H9 (cell line): Measurements from ENCODE around the gene BRPF1. TPM values are rescaled to one million over a fixed set of nuclear protein-coding genes. Genes with fewer than 3 reads are reported as not detected.

Source experiments
- DNase-seq: peaks from one replicate; pipeline ENCODE4 v3.0.0-alpha.2; 2017
- H2AFZ ChIP-seq: one replicate; pipeline ENCODE4 v1.6.1; 2013; ENCODE audit warnings: mild to moderate bottlenecking, low read length, control low read depth, moderate library complexity
- H2AK5ac ChIP-seq: 2 replicates; pipeline ENCODE4 v1.6.1; 2013; ENCODE audit warnings: low read length, control low read depth, mixed read lengths; ENCODE audit not compliant: insufficient read length
- H2BK120ac ChIP-seq: one replicate; pipeline ENCODE4 v1.6.1; 2013; ENCODE audit warnings: low read depth, mild to moderate bottlenecking, low read length, control low read depth, inconsistent platforms; ENCODE audit not compliant: poor library complexity, severe bottlenecking
- H2BK12ac ChIP-seq: 2 replicates; pipeline ENCODE4 v1.6.1; 2013; ENCODE audit warnings: low read length, control low read depth, mixed read lengths, low read depth; ENCODE audit not compliant: insufficient read length
- H2BK15ac ChIP-seq: 2 replicates; pipeline ENCODE4 v1.6.1; 2013; ENCODE audit warnings: low read depth, low read length, control low read depth
- H2BK20ac ChIP-seq: one replicate; pipeline ENCODE4 v1.6.1; 2013; ENCODE audit warnings: low read depth, mild to moderate bottlenecking, low read length, control low read depth, inconsistent platforms; ENCODE audit not compliant: poor library complexity, severe bottlenecking
- H2BK5ac ChIP-seq: 2 replicates; pipeline ENCODE4 v1.6.1; 2013; ENCODE audit warnings: low read length, control low read depth, mixed read lengths; ENCODE audit not compliant: insufficient read length
- H3K14ac ChIP-seq: 2 replicates; pipeline ENCODE4 v1.6.1; 2013; ENCODE audit warnings: low read length, control low read depth; ENCODE audit not compliant: insufficient read depth
- H3K18ac ChIP-seq: 2 replicates; pipeline ENCODE4 v1.6.1; 2013; ENCODE audit warnings: low read depth, mild to moderate bottlenecking, mixed read lengths, low read length, control low read depth; ENCODE audit not compliant: insufficient read length
- H3K23ac ChIP-seq: 2 replicates; pipeline ENCODE4 v1.6.1; 2013; ENCODE audit warnings: low read length, control low read depth, mixed read lengths, low read depth; ENCODE audit not compliant: insufficient read length
- H3K23me2 ChIP-seq: 2 replicates; pipeline ENCODE4 v1.6.1; 2013; ENCODE audit warnings: low read depth, mild to moderate bottlenecking, mixed read lengths, low read length, control low read depth; ENCODE audit not compliant: insufficient read length, poor library complexity, severe bottlenecking
- H3K27ac ChIP-seq: 2 replicates; pipeline ENCODE4 v1.5.1; 2013; ENCODE audit warnings: low read length, control low read depth, mixed read lengths, low read depth; ENCODE audit not compliant: insufficient read length
- H3K27me3 ChIP-seq: 2 replicates; pipeline ENCODE4 v1.6.1; 2013; ENCODE audit warnings: low read length, control low read depth, inconsistent platforms; ENCODE audit not compliant: insufficient read depth
- H3K4ac ChIP-seq: 2 replicates; pipeline ENCODE4 v1.6.1; 2013; ENCODE audit warnings: low read depth, mild to moderate bottlenecking, control low read depth, inconsistent platforms, low read length, moderate library complexity
- H3K4me1 ChIP-seq: 2 replicates; pipeline ENCODE4 v1.6.1; 2013; ENCODE audit warnings: low read length, control low read depth, inconsistent platforms; ENCODE audit not compliant: insufficient read depth
- H3K4me2 ChIP-seq: 2 replicates; pipeline ENCODE4 v1.6.1; 2013; ENCODE audit warnings: low read length, control low read depth, mixed read lengths; ENCODE audit not compliant: insufficient read length, insufficient read depth
- H3K56ac ChIP-seq: 2 replicates; pipeline ENCODE4 v1.6.1; 2013; ENCODE audit warnings: low read depth, mild to moderate bottlenecking, mixed read lengths, low read length, control low read depth; ENCODE audit not compliant: insufficient read length
- H3K79me1 ChIP-seq: 2 replicates; pipeline ENCODE4 v1.6.1; 2013; ENCODE audit warnings: low read depth, mild to moderate bottlenecking, moderate library complexity, low read length, control low read depth, inconsistent platforms; ENCODE audit not compliant: insufficient read depth, poor library complexity, severe bottlenecking
- H3K79me2 ChIP-seq: 2 replicates; pipeline ENCODE4 v1.6.1; 2013; ENCODE audit warnings: low read length, control low read depth, inconsistent platforms; ENCODE audit not compliant: insufficient read depth
- H3K9ac ChIP-seq: 2 replicates; pipeline ENCODE4 v1.6.1; 2013; ENCODE audit warnings: low read length, control low read depth, mixed read lengths; ENCODE audit not compliant: insufficient read length; ENCODE audit errors: extremely low read depth
- H3K9me3 ChIP-seq: one replicate; pipeline ENCODE4 v1.6.1; 2013; ENCODE audit warnings: low read depth, low read length, inconsistent platforms; ENCODE audit not compliant: control insufficient read depth
- H3T11ph ChIP-seq: one replicate; pipeline ENCODE4 v1.6.1; 2013; ENCODE audit warnings: mild to moderate bottlenecking, low read length, control low read depth, inconsistent platforms
- H4K20me1 ChIP-seq: one replicate; pipeline ENCODE4 v1.6.1; 2013; ENCODE audit not compliant: control insufficient read depth, insufficient read length, insufficient read depth
- H4K5ac ChIP-seq: 2 replicates; pipeline ENCODE4 v1.6.1; 2013; ENCODE audit warnings: low read depth, mild to moderate bottlenecking, mixed read lengths, low read length, control low read depth; ENCODE audit not compliant: insufficient read length
- H4K8ac ChIP-seq: replicated peaks from 2 replicates; pipeline ENCODE4 v1.6.1; 2013; ENCODE audit warnings: low read length, control low read depth, mixed read lengths, low read depth; ENCODE audit not compliant: insufficient read length
- H4K91ac ChIP-seq: 2 replicates; pipeline ENCODE4 v1.6.1; 2013; ENCODE audit warnings: low read depth, mild to moderate bottlenecking, moderate library complexity, mixed read lengths, low read length, control low read depth; ENCODE audit not compliant: insufficient read length
- H3K27ac Mint-ChIP-seq, 3 experiments: 2 replicates in 2 of 3; 3 replicates in 1 of 3; pipeline ENCODE4 v1.8.0; 2020 to 2021; ENCODE audit warnings: mixed read lengths in 3 of 3, mild to moderate bottlenecking in 1 of 3, moderate library complexity in 1 of 3
- H3K27me3 Mint-ChIP-seq: 2 replicates; pipeline ENCODE4 v1.8.0; 2021; ENCODE audit warnings: low read depth, mild to moderate bottlenecking, moderate library complexity, mixed read lengths
- H3K36me3 Mint-ChIP-seq, 3 experiments: 2 replicates in 2 of 3; 3 replicates in 1 of 3; pipeline ENCODE4 v1.8.0; 2020 to 2021; ENCODE audit warnings: low read depth in 3 of 3, mixed read lengths in 3 of 3; ENCODE audit not compliant: insufficient read depth in 1 of 3
- H3K4me1 Mint-ChIP-seq, 2 experiments: 2 replicates each; pipeline ENCODE4 v1.8.0; 2020; ENCODE audit warnings: mixed read lengths in 2 of 2
- H3K4me3 Mint-ChIP-seq, 2 experiments: 2 replicates in 1 of 2; 3 replicates in 1 of 2; pipeline ENCODE4 v1.8.0; 2020 to 2021; ENCODE audit warnings: mild to moderate bottlenecking in 2 of 2, mixed read lengths in 2 of 2, moderate library complexity in 1 of 2
- H3K9me3 Mint-ChIP-seq, 2 experiments: 2 replicates in 1 of 2; 3 replicates in 1 of 2; pipeline ENCODE4 v1.8.0; 2020; ENCODE audit warnings: mild to moderate bottlenecking in 2 of 2, mixed read lengths in 2 of 2, moderate library complexity in 1 of 2
- CTCF ChIP-seq: fragments of 200-600 bp; sonication (generic); conservative IDR thresholded peaks from 3 replicates; pipeline ENCODE4 v1.8.0; 2021; ENCODE audit warnings: antibody characterized with exemption, mild to moderate bottlenecking
- WGBS: extraction: QIAGEN DNeasy Blood & Tissue Kit; methylation state at CpG from one replicate; pipeline ENCODE4 v1.1.7; 2013; ENCODE audit warnings: missing lambda C conversion rate, low lambda C conversion rate, mixed read lengths; ENCODE audit not compliant: insufficient read length; ENCODE audit errors: extremely low coverage; 5-methylcytosine and 5-hydroxymethylcytosine counted together
- total RNA-seq: library from RNA; stranded (reverse); gene quantifications from 2 replicates; pipeline ENCODE4 v1.2.1, GENCODE V29; 2021

The BRPF1 gene
- total RNA-seq, 1 experiment from 2014 or later = 38.6 TPM

- no peaks in the 10 kb centered on the region for H3K79me1 ChIP-seq
- H3K27ac Mint-ChIP-seq = no peak overlapping the region
- no peak overlapping the region for H3K4ac ChIP-seq
- H2BK20ac ChIP-seq = no peak overlapping the region
- no peak overlapping the region for H3T11ph ChIP-seq
- H3K27me3 Mint-ChIP-seq = peaks cover 14% of the 10 kb centered on the region
- no peak for TF ChIP-seq CTCF
- no peaks in the 10 kb centered on the region for H3K9me3 ChIP-seq
- no peaks in the 10 kb centered on the region for H3K23me2 ChIP-seq
- H2BK120ac ChIP-seq = no peak overlapping the region
- H4K5ac ChIP-seq = no peak overlapping the region
- no peak overlapping the region for H3K23ac ChIP-seq
- H3K79me2 ChIP-seq = no peaks in the 10 kb centered on the region
- H3K4me2 ChIP-seq = no peak overlapping the region
- no peak overlapping the region for H2AFZ ChIP-seq
- H2AK5ac ChIP-seq = no peak overlapping the region
- no peak overlapping the region for H3K9ac ChIP-seq
- no peak overlapping the region for H3K56ac ChIP-seq
- H2BK15ac ChIP-seq = no peak overlapping the region
- no peaks in the 10 kb centered on the region for H3K9me3 Mint-ChIP-seq
- H3K4me3 Mint-ChIP-seq = no peak overlapping the region; a peak in 1 of 5 replicates
- H3K14ac ChIP-seq = no peak overlapping the region
- no peaks in the 10 kb centered on the region; the same call in 1 of the 2 replicates for H3K27me3 ChIP-seq
- no peak overlapping the region for H4K91ac ChIP-seq
- H4K20me1 ChIP-seq = no peaks in the 10 kb centered on the region
- no peak overlapping the region for H4K8ac ChIP-seq
- no peak for DNase-seq
- no peak overlapping the region for H2BK5ac ChIP-seq
- peaks cover 7 to 8% of the 10 kb centered on the region in 2 experiments; a peak in 3 of 4 replicates for H3K4me1 Mint-ChIP-seq
- no peak overlapping the region for H3K27ac ChIP-seq
- no peak overlapping the region for H3K18ac ChIP-seq
- H3K4me1 ChIP-seq = no peaks in the 10 kb centered on the region
- WGBS = no CpG with 5 or more reads among the region's 1 CpG
- H3K36me3 Mint-ChIP-seq = peaks cover 8 to 26% (median 20%) of the 10 kb centered on the region in 3 experiments; a peak in 6 of 7 replicates
- H2BK12ac ChIP-seq = no peak overlapping the region
These were observed 46.1 kb downstream of the BRPF1 start for GRCh38 chr3:9777694-9778021.
